GM21825 (cell line): ENCODE measurements around the gene SBF2.

Experiments used
- ATAC-seq: cut with Tn5 transposase; IDR thresholded peaks from one replicate; pipeline ENCODE4 v1.9.1; 2021; ENCODE audit warnings: mild to moderate bottlenecking, moderate library complexity; ENCODE audit not compliant: unreplicated experiment

The SBF2 gene

GRCh38 chr11:9738707-9739106, 555.3 kb downstream of the SBF2 start:
- ATAC-seq, result no peak

- ATAC-seq, result no peak
These were observed 555.9 kb downstream of the SBF2 start for GRCh38 chr11:9738116-9738515.

GRCh38 chr11:9736365-9736764, 557.7 kb downstream of the SBF2 start:
- ATAC-seq, result no peak

- no peak for ATAC-seq
These were observed 558.1 kb downstream of the SBF2 start for GRCh38 chr11:9735919-9736318.

GRCh38 chr11:9735236-9735635, 558.8 kb downstream of the SBF2 start:
- no peak for ATAC-seq

GRCh38 chr11:9733212-9733611, 560.8 kb downstream of the SBF2 start:
- no peak for ATAC-seq

- no peak for ATAC-seq
These were observed 561.6 kb downstream of the SBF2 start for GRCh38 chr11:9732453-9732852.

GRCh38 chr11:9731256-9731655, 562.8 kb downstream of the SBF2 start:
- no peak for ATAC-seq
